Gastroesophageal sphincter (tissue), 4 donors: ENCODE measurements around the gene GOLGA1. TPM values are rescaled to one million over a fixed set of nuclear protein-coding genes. Genes with fewer than 3 reads are reported as not detected.

Experiments
- ATAC-seq: fragments of 150-250 bp; one replicate; pipeline ENCODE4 v1.9.1; 2016; ENCODE audit warnings: mild to moderate bottlenecking, moderate library complexity
- H3K27ac ChIP-seq, 4 donors: fragments of 200-600 bp; sonication (generic) in 3 of 4; 1 replicate in 3 of 4; 2 replicates in 1 of 4; pipeline ENCODE4 v1.5.1; 2016 to 2019
- H3K27me3 ChIP-seq: fragments of 200-600 bp; sonication (generic); one replicate; pipeline ENCODE4 v1.5.1; 2019
- H3K36me3 ChIP-seq, 2 donors: fragments of 200-600 bp; sonication (generic); one replicate each; pipeline ENCODE4 v1.5.1; 2019; ENCODE audit warnings: control low read depth in 1 of 2
- H3K4me1 ChIP-seq, 3 donors: fragments of 200-600 bp; sonication (generic); 1 replicate in 2 of 3; 2 replicates in 1 of 3; pipeline ENCODE4 v1.5.1; 2016 to 2019; ENCODE audit warnings: control low read depth in 2 of 3
- H3K4me3 ChIP-seq, 2 donors: fragments of 200-600 bp; sonication (generic); one replicate each; pipeline ENCODE4 v1.5.1; 2019; ENCODE audit warnings: mild to moderate bottlenecking in 1 of 2, moderate library complexity in 1 of 2
- H3K9me3 ChIP-seq, 3 donors: fragments of 200-600 bp; sonication (generic); one replicate each; pipeline ENCODE4 v1.5.1; 2017 to 2019; ENCODE audit warnings: control low read depth in 2 of 3
- EP300 ChIP-seq: sonication (generic); formaldehyde crosslinking; IDR thresholded peaks from one replicate; pipeline ENCODE4 v1.6.1; 2017; ENCODE audit warnings: antibody characterized with exemption, mild to moderate bottlenecking
- POLR2A ChIP-seq, 2 donors: fragments of 450-650 bp; IDR thresholded peaks; one replicate each; pipeline ENCODE4 v1.6.1; 2017; ENCODE audit warnings: antibody characterized with exemption in 2 of 2, mild to moderate bottlenecking in 2 of 2, moderate library complexity in 1 of 2
- POLR2AphosphoS5 ChIP-seq: sonication (generic); formaldehyde crosslinking; IDR thresholded peaks from one replicate; pipeline ENCODE4 v1.6.1; 2017; ENCODE audit warnings: antibody characterized with exemption
- WGBS, 2 donors: methylation state at CpG; one replicate each; pipeline ENCODE4 v1.1.5; 2018; ENCODE audit warnings: low coverage in 1 of 2; 5-methylcytosine and 5-hydroxymethylcytosine counted together
- total RNA-seq, 4 donors: library from RNA; depleted of rRNA; stranded (reverse); fragments of >200 nt; gene quantifications; one replicate each; pipeline ENCODE4 v1.1.0, GENCODE V29; 2016
- TF ChIP-seq, protein P1 (sequence below), 4 experiments: fragments of 200-600 bp in 2 of 4; fragments of 450-650 bp in 2 of 4; sonication (generic) in 1 of 4; IDR thresholded peaks; one replicate each; pipeline ENCODE4 v1.5.1; 2017 to 2019; ENCODE audit warnings: antibody characterized with exemption in 4 of 4, mild to moderate bottlenecking in 2 of 4, moderate library complexity in 2 of 4

Gene GOLGA1
- total RNA-seq, 4 donors from 2014 or later = 21.3 to 42.5 (median 31.9) TPM

DNA sequence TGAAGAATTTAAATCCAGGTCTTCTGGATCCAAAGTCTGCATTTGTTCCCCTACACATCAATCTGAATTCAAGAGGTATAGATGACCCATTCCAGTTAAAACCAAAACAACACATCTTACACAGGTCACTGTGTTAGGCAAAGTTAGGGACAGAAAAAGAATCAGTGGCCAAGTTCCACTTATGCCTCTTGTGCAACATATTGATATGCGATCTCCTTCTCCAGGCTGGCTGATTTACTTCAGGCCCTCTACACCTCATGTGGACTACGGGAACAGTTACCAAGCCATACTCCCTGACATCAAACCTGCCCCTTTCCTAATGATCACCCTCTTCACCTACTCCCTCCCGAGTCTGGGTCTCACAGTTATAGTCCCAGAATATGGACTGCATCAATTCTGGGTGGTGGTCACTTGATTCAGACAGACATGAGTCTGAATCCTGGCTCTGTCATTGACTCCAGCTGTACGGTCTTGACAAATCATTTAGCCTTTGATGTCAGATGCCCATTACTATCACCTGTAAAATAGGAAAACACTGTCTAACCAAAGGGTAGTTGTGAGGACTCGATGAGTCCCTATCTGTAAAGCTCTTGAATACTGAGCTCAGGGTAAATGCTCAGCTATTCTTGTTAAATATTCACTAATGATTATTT is 26.0 kb downstream of the GOLGA1 start:
- no peak overlapping the region for H3K27ac ChIP-seq
- TF ChIP-seq POLR2A (IDR thresholded peaks at IDR 0.05) = no peak
- TF ChIP-seq EP300 = no peak
- TF ChIP-seq POLR2AphosphoS5 = no peak
- TF ChIP-seq, protein P1, sequence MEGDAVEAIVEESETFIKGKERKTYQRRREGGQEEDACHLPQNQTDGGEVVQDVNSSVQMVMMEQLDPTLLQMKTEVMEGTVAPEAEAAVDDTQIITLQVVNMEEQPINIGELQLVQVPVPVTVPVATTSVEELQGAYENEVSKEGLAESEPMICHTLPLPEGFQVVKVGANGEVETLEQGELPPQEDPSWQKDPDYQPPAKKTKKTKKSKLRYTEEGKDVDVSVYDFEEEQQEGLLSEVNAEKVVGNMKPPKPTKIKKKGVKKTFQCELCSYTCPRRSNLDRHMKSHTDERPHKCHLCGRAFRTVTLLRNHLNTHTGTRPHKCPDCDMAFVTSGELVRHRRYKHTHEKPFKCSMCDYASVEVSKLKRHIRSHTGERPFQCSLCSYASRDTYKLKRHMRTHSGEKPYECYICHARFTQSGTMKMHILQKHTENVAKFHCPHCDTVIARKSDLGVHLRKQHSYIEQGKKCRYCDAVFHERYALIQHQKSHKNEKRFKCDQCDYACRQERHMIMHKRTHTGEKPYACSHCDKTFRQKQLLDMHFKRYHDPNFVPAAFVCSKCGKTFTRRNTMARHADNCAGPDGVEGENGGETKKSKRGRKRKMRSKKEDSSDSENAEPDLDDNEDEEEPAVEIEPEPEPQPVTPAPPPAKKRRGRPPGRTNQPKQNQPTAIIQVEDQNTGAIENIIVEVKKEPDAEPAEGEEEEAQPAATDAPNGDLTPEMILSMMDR (IDR thresholded peaks at IDR 0.05) = no peak
- H3K36me3 ChIP-seq = peaks cover 0 to 89% of the 10 kb centered on the region in 2 donors
- H3K9me3 ChIP-seq = no peaks in the 10 kb centered on the region
- 98 to 100% methylated on average over 5 of the region's 5 CpGs for WGBS, 2 donors
- no peak overlapping the region for H3K4me3 ChIP-seq
- no peaks in the 10 kb centered on the region for H3K4me1 ChIP-seq
- no peak for ATAC-seq
- H3K27me3 ChIP-seq = no peaks in the 10 kb centered on the region

- no peak for TF ChIP-seq EP300
- TF ChIP-seq, protein P1 (IDR thresholded peaks at IDR 0.05) = no peak
- TF ChIP-seq POLR2AphosphoS5 = no peak
- no peak for TF ChIP-seq POLR2A (IDR thresholded peaks at IDR 0.05)
- no peaks in the 10 kb centered on the region for H3K9me3 ChIP-seq
- no peak overlapping the region for H3K4me3 ChIP-seq
- H3K27ac ChIP-seq = no peak overlapping the region
- H3K4me1 ChIP-seq = no peaks in the 10 kb centered on the region
- H3K36me3 ChIP-seq = peaks cover 0 to 89% of the 10 kb centered on the region in 2 donors
- ATAC-seq = no peak
- no peaks in the 10 kb centered on the region for H3K27me3 ChIP-seq
- 83 to 92% methylated on average over 1 to 2 of the region's 2 CpGs for WGBS, 2 donors
Observed at GRCh38 chr9:124913378-124913777, 27.5 kb downstream of the GOLGA1 start.

DNA sequence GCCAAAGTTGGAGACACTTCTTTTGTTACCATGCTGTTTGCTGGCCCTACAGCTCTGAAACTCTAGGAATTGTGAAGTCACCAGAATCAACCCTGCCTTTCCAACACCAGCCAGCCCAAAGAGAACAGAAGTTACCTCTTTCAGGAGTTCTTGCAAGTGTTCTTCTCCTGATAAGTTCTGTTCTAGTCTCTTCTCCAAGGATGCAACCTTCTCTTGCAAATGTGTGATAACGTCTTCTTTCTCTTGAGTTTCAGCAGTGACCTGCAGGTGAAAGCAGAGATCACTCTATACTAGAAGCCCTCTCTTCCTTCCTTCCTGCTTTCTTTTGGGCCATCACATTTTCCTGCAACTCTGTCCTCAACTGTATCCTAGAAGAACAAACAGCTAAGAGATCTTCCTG is 29.1 kb downstream of the GOLGA1 start:
- no peak for TF ChIP-seq POLR2AphosphoS5
- TF ChIP-seq, protein P1 (IDR thresholded peaks at IDR 0.05) = no peak
- peaks cover 0 to 86% of the 10 kb centered on the region in 2 donors for H3K36me3 ChIP-seq
- no peaks in the 10 kb centered on the region for H3K9me3 ChIP-seq
- WGBS, 2 donors = 91% methylated on average over 1 of the region's 1 CpG; no CpG with 5 or more reads in 1 of the 2 donors
- ATAC-seq = no peak
- no peaks in the 10 kb centered on the region for H3K4me1 ChIP-seq
- H3K4me3 ChIP-seq = no peak overlapping the region
- H3K27me3 ChIP-seq = no peaks in the 10 kb centered on the region
- H3K27ac ChIP-seq = no peak overlapping the region

DNA sequence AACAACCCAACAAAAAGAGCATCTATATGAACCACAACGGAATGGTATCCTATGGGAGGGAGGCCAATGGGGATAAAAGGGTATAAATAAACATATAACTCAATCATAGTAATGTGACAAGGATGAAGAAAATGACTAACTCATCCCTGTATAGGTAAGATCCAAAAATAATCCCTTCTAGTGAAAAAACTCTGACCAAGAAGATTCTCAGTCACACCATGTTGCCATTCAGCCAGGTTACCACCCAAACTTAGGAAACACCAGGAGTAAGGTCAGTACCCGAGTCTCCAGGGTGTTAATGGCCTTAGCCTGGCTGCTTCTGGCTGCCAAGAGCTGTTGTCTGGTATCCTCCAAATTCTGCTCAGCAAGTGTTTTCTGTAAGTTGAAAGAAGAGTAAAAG is 32.8 kb downstream of the GOLGA1 start:
- Histone ChIP-seq H3K9me3 (no peaks in the 10 kb centered on the region), H3K27ac (no peak overlapping the region), H3K4me3 (no peak overlapping the region), H3K36me3 (peaks cover 0 to 91% of the 10 kb centered on the region in 2 donors), H3K4me1 (no peaks in the 10 kb centered on the region), H3K27me3 (no peaks in the 10 kb centered on the region)
- no peak for ATAC-seq
- 70 to 76% methylated on average over 2 of the region's 2 CpGs for WGBS, 2 donors
- TF ChIP-seq POLR2A (IDR thresholded peaks at IDR 0.05) (no peak), POLR2AphosphoS5 (no peak), EP300 (no peak)
- TF ChIP-seq, protein P1 (IDR thresholded peaks at IDR 0.05) = no peak

GRCh38 chr9:124906966-124907365 is 33.9 kb downstream of the GOLGA1 start:
- TF ChIP-seq, protein P1 (IDR thresholded peaks at IDR 0.05) = no peak
- TF ChIP-seq POLR2AphosphoS5 (no peak), EP300 (no peak), POLR2A (IDR thresholded peaks at IDR 0.05) (no peak)
- Histone ChIP-seq H3K27ac (no peak overlapping the region), H3K4me3 (no peak overlapping the region), H3K4me1 (no peaks in the 10 kb centered on the region), H3K27me3 (no peaks in the 10 kb centered on the region), H3K36me3 (peaks cover 0 to 90% of the 10 kb centered on the region in 2 donors), H3K9me3 (no peaks in the 10 kb centered on the region)
- no peak for ATAC-seq
- WGBS, 2 donors = 33 to 38% methylated on average over 1 of the region's 1 CpG
